Heart left ventricle (tissue), 16 donors: ENCODE data around the gene LMLN. TPM values are rescaled to one million over a fixed set of nuclear protein-coding genes. Genes with fewer than 3 reads are reported as not detected.
"Not testable (repeated sequence)": the region's sequence is repeated elsewhere in the genome, so short reads cannot be mapped to it uniquely, and the experiment has no call there.

Experiments
- ATAC-seq, 4 donors: fragments of 200-7000 bp; cut with Tn5 transposase; one replicate each; pipeline ENCODE4 v1.9.1; 2020 to 2022; ENCODE audit warnings: moderate library complexity in 4 of 4, mild to moderate bottlenecking in 3 of 4, moderate number of reproducible peaks in 1 of 4
- DNase-seq, 5 donors: peaks; one replicate each; pipeline ENCODE4 v3.0.0-alpha.2; 2020
- H3K27ac ChIP-seq, 12 donors: fragments of 200-600 bp; sonication (generic) in 4 of 12; one replicate each; pipeline versions ENCODE4 v1.5.0 to v1.8.0; 2016 to 2022; ENCODE audit warnings: mild to moderate bottlenecking in 2 of 12
- H3K27me3 ChIP-seq, 9 donors: fragments of 200-600 bp; sonication (generic) in 2 of 9; one replicate each; pipeline versions ENCODE4 v1.5.1 to v1.8.0; 2016 to 2022; ENCODE audit warnings: mild to moderate bottlenecking in 3 of 9
- H3K36me3 ChIP-seq, 9 donors: fragments of 200-600 bp; sonication (generic) in 2 of 9; one replicate each; pipeline versions ENCODE4 v1.5.0 to v1.8.0; 2018 to 2022; ENCODE audit warnings: mild to moderate bottlenecking in 2 of 9
- H3K4me1 ChIP-seq, 12 donors: fragments of 200-600 bp; sonication (generic) in 4 of 12; one replicate each; pipeline versions ENCODE4 v1.5.0 to v1.8.0; 2016 to 2022; ENCODE audit warnings: mild to moderate bottlenecking in 3 of 12
- H3K4me3 ChIP-seq, 12 donors: fragments of 200-600 bp; sonication (generic) in 4 of 12; one replicate each; pipeline versions ENCODE4 v1.5.0 to v1.8.0; 2017 to 2022; ENCODE audit warnings: mild to moderate bottlenecking in 9 of 12, moderate library complexity in 4 of 12
- H3K9me3 ChIP-seq, 12 donors: fragments of 200-600 bp; sonication (generic) in 4 of 12; one replicate each; pipeline versions ENCODE4 v1.5.0 to v1.8.0; 2016 to 2022; ENCODE audit warnings: mild to moderate bottlenecking in 1 of 12
- CTCF ChIP-seq, 12 donors: fragments of 200-600 bp; sonication (generic) in 4 of 12; IDR thresholded peaks; one replicate each; pipeline versions ENCODE4 v1.5.0 to v1.8.0; 2018 to 2022; ENCODE audit warnings: antibody characterized with exemption in 12 of 12, mild to moderate bottlenecking in 5 of 12
- POLR2A ChIP-seq, 2 donors: fragments of 450-650 bp; IDR thresholded peaks; one replicate each; pipeline ENCODE4 v1.6.1; 2017; ENCODE audit warnings: antibody characterized with exemption in 2 of 2, mild to moderate bottlenecking in 2 of 2, moderate library complexity in 2 of 2
- WGBS, 4 donors: extraction: QIAGEN DNeasy Blood & Tissue Kit in 2 of 4; methylation state at CpG; one replicate each; pipeline versions ENCODE4 v1.1.5 to v1.1.7; 2013 to 2018; 5-methylcytosine and 5-hydroxymethylcytosine counted together
- intact Hi-C, 10 donors: fragments of 100-400 bp; cut with DNase I; formaldehyde crosslinking; loops; one replicate each; pipeline versions ENCODE4 v1.11.1 to v1.14.2; 2022
- polyA plus RNA-seq, 2 donors: library from polyadenylated mRNA; stranded (reverse); fragments of 200-250 nt; gene quantifications; one replicate each; pipeline ENCODE4 v1.2.3, GENCODE V29; 2013
- total RNA-seq, 9 donors: library from RNA; depleted of rRNA in 2 of 9; stranded (reverse); fragments of >200 nt in 2 of 9; fragmentation: NEBNext Ultra II Directional in 3 of 9; extraction: Animal tissue kit (Norgen Biotek cat#: 25700) in 3 of 9; gene quantifications; one replicate each; pipeline versions ENCODE4 v1.1.0 to v1.2.4, GENCODE V29; 2016 to 2023
- donor health status: ischemic (EF 13 %, LVEDD 7.1; RV severe dilation, severe dysfunction).
- donor health status: healthy with polysubstance abuse.
- donor health status: DM: no; HTN: yes; CAD: no.
- donor health status: DM: no; HTN: no; CAD: no.
- donor health status: ischemic (EF 25% LVEDD 6.9; RV normal size, moderate dysfunction).
- donor health status: ischemic (EF 25% LVEDD 5.7; RV mildly dilated, moderate dysfunction).
- donor health status: healthy.
- donor health status: DM: yes; HTN: yes; CAD: no.
- donor health status: ischemic (EF 35%, LVEDD 5.7; RV mildly dilated, moderate dysfunction).
- donor health status: nonischemic (EF 11% LVEDD 7.7; RV severe dilation, severe dysfunction).
- donor health status: DM: yes; HTN: yes; CAD: no.
- donor health status: PGD.
- donor health status: ischemic (EF 29% LVEDD 5.4; RV normal size, mild dysfunction).
- donor health status: nonischemic (EF 23%, LVEDD 6.1; RV moderate dilation, normal function).

Gene LMLN
- total and polyA plus RNA-seq, 11 donors: 2.5 to 17.1 (median 8.8) TPM

- no peak for ATAC-seq
- intact Hi-C loops: no loop called here
- WGBS, 4 donors: 84 to 88% (median 88%) methylated on average over 9 of the region's 9 CpGs
- H3K27ac ChIP-seq: no peak overlapping the region
- TF ChIP-seq POLR2A (IDR thresholded peaks at IDR 0.05): no peak
- TF ChIP-seq CTCF (IDR thresholded peaks at IDR 0.05): no peak
- H3K27me3 ChIP-seq: no peaks in the 10 kb centered on the region
- peaks cover 0 to under 1% (median 0%) of the 10 kb centered on the region in 12 donors for H3K9me3 ChIP-seq
- peaks cover 0 to 45% (median 18%) of the 10 kb centered on the region in 12 donors for H3K4me1 ChIP-seq
- peaks cover 0 to 15% (median 4%) of the 10 kb centered on the region in 9 donors for H3K36me3 ChIP-seq
- peak overlapping the region in 4 of 12 donors; percentile 64 to 85 (median 78) for H3K4me3 ChIP-seq
- no peak for DNase-seq
Measured at GRCh38 chr3:197961582-197961945, 1.5 kb downstream of the LMLN start.

- Histone ChIP-seq H3K4me3 (no peak overlapping the region), H3K27me3 (no peaks in the 10 kb centered on the region), H3K36me3 (no peaks in the 10 kb centered on the region), H3K9me3 (peaks cover 0 to 16% (median 4%) of the 10 kb centered on the region in 12 donors), H3K27ac (no peak overlapping the region), H3K4me1 (peaks cover 0 to 29% (median 18%) of the 10 kb centered on the region in 12 donors)
- DNase-seq (no peak), ATAC-seq (no peak)
- 88 to 98% (median 98%) methylated on average over 5 of the region's 5 CpGs for WGBS, 4 donors
- TF ChIP-seq CTCF (IDR thresholded peaks at IDR 0.05): no peak
- no peak for TF ChIP-seq POLR2A (IDR thresholded peaks at IDR 0.05)
- intact Hi-C loops: no loop called here
Measured at GRCh38 chr3:197963019-197963637, 3.1 kb downstream of the LMLN start.

- H3K27ac ChIP-seq, H3K36me3 ChIP-seq, H3K27me3 ChIP-seq, H3K4me3 ChIP-seq, DNase-seq, H3K4me1 ChIP-seq, ATAC-seq, intact Hi-C loops: not testable (repeated sequence)
- WGBS, 4 donors: 92 to 95% (median 94%) methylated on average over 8 of the region's 8 CpGs
- H3K9me3 ChIP-seq: peaks cover 0 to 18% (median 7%) of the 10 kb centered on the region in 12 donors
Measured at GRCh38 chr3:197967337-197967989, 7.4 kb downstream of the LMLN start.

GRCh38 chr3:197970588-197970987 is 10.6 kb downstream of the LMLN start:
- Histone ChIP-seq H3K27ac (no peak overlapping the region), H3K9me3 (peaks cover 0 to 20% (median 7%) of the 10 kb centered on the region in 12 donors), H3K4me1 (no peaks in the 10 kb centered on the region), H3K27me3 (no peaks in the 10 kb centered on the region), H3K36me3 (peaks cover 0 to 10% (median 0%) of the 10 kb centered on the region in 9 donors), H3K4me3 (no peak overlapping the region)
- 67 to 86% (median 81%) methylated on average over 3 of the region's 3 CpGs for WGBS, 4 donors
- DNase-seq (no peak), ATAC-seq (no peak)
- intact Hi-C loops: no loop called here
- TF ChIP-seq CTCF (IDR thresholded peaks at IDR 0.05) (no peak), POLR2A (IDR thresholded peaks at IDR 0.05) (no peak)
